Left lung (tissue), 10 donors: ENCODE results near the gene KCTD14. TPM values are rescaled to one million over a fixed set of nuclear protein-coding genes. Genes with fewer than 3 reads are reported as not detected.
"Not testable (repeated sequence)": the region's sequence is repeated elsewhere in the genome, so short reads cannot be mapped to it uniquely, and the experiment has no call there.

Source experiments
- ATAC-seq: fragments of 200-7000 bp; cut with Tn5 transposase; one replicate; pipeline ENCODE4 v1.9.1; 2020; ENCODE audit warnings: moderate library complexity
- DNase-seq, 4 donors: peaks; one replicate each; pipeline ENCODE4 v3.0.0-alpha.2; 2013 to 2020
- H3K27ac ChIP-seq, 2 donors: fragments of 200-600 bp; sonication (generic) in 1 of 2; one replicate each; pipeline versions ENCODE4 v1.5.0 to v1.8.0; 2020 to 2021
- H3K27me3 ChIP-seq, 2 donors: fragments of 200-600 bp; sonication (generic) in 1 of 2; one replicate each; pipeline versions ENCODE4 v1.5.0 to v1.8.0; 2020 to 2021
- H3K36me3 ChIP-seq, 2 donors: fragments of 200-600 bp; sonication (generic) in 1 of 2; one replicate each; pipeline versions ENCODE4 v1.5.0 to v1.8.0; 2020 to 2021
- H3K4me1 ChIP-seq, 2 donors: fragments of 200-600 bp; one replicate each; pipeline ENCODE4 v1.8.0; 2021
- H3K4me3 ChIP-seq, 2 donors: fragments of 200-600 bp; sonication (generic) in 1 of 2; one replicate each; pipeline versions ENCODE4 v1.5.0 to v1.8.0; 2020 to 2021; ENCODE audit warnings: mild to moderate bottlenecking in 1 of 2
- H3K9me3 ChIP-seq, 2 donors: fragments of 200-600 bp; sonication (generic) in 1 of 2; one replicate each; pipeline versions ENCODE4 v1.5.0 to v1.8.0; 2020 to 2021
- CTCF ChIP-seq, 2 donors: fragments of 200-600 bp; sonication (generic) in 1 of 2; IDR thresholded peaks; one replicate each; pipeline versions ENCODE4 v1.5.0 to v1.8.0; 2021; ENCODE audit warnings: antibody characterized with exemption in 2 of 2
- intact Hi-C, 2 donors: fragments of 100-400 bp; cut with DNase I; formaldehyde crosslinking; loops; one replicate each; pipeline versions ENCODE4 v1.11.2 to v1.14.2; 2022
- polyA plus RNA-seq, 6 donors: library from polyadenylated mRNA; unstranded; fragments of 120-200 nt; gene quantifications; one replicate each; pipeline ENCODE4 v1.2.1, GENCODE V29; 2013; ENCODE audit not compliant: insufficient read length in 6 of 6
- total RNA-seq, 2 donors: library from RNA; stranded (reverse); fragmentation: NEBNext Ultra II Directional; extraction: Animal tissue kit (Norgen Biotek cat#: 25700); gene quantifications; one replicate each; pipeline ENCODE4 v1.2.1, GENCODE V29; 2021
- donor health status: DM: no; HTN: yes; CAD: no.
- donor health status: DM: no; HTN: no; CAD: no.

KCTD14 gene
- total and polyA plus RNA-seq, 8 donors, result 6.5 to 19.2 (median 8.8) TPM

- H3K36me3 ChIP-seq, result peaks cover 0 to 15% of the 10 kb centered on the region in 2 donors
- H3K27ac ChIP-seq, result no peak within 1 kb of the TSS
- TF ChIP-seq CTCF (IDR thresholded peaks at IDR 0.05), result no peak
- no peak within 1 kb of the TSS for H3K4me3 ChIP-seq
- H3K9me3 ChIP-seq, result no peaks in the 10 kb centered on the region
- DNase-seq, result no peak
- intact Hi-C loops, result no loop called here
- H3K4me1 ChIP-seq, result peaks cover 0 to 7% of the 10 kb centered on the region in 2 donors
- no peak for ATAC-seq
- H3K27me3 ChIP-seq, result no peaks in the 10 kb centered on the region
These were observed 40.5 kb upstream of the KCTD14 start, which contains the start of gene THRSP for GRCh38 chr11:78063440-78064181. THRSP (plus strand) TSS chr11:78063861; CDS start chr11:78063882, 21 bp downstream.

- no peak for DNase-seq
- Histone ChIP-seq H3K4me1 (peaks cover 0 to 7% of the 10 kb centered on the region in 2 donors), H3K27ac (no peak overlapping the region), H3K27me3 (no peaks in the 10 kb centered on the region), H3K9me3 (no peaks in the 10 kb centered on the region), H3K36me3 (peaks cover 0 to 6% of the 10 kb centered on the region in 2 donors), H3K4me3 (no peak overlapping the region)
- no peak for ATAC-seq
- intact Hi-C loops, result no loop called here
- TF ChIP-seq CTCF (IDR thresholded peaks at IDR 0.05), result no peak
These were observed 39.6 kb upstream of the KCTD14 start for GRCh38 chr11:78062671-78063070.

GRCh38 chr11:78061921-78062311 lies 38.8 kb upstream of the KCTD14 start:
- H3K27ac ChIP-seq, result no peak overlapping the region
- DNase-seq (no peak), ATAC-seq (peak; percentile 42)
- H3K36me3 ChIP-seq, result no peaks in the 10 kb centered on the region
- H3K9me3 ChIP-seq, result no peaks in the 10 kb centered on the region
- peaks cover 0 to 7% of the 10 kb centered on the region in 2 donors for H3K4me1 ChIP-seq
- intact Hi-C loops, result no loop called here
- TF ChIP-seq CTCF (IDR thresholded peaks at IDR 0.05), result no peak
- H3K27me3 ChIP-seq, result no peaks in the 10 kb centered on the region
- no peak overlapping the region for H3K4me3 ChIP-seq

- TF ChIP-seq CTCF (IDR thresholded peaks at IDR 0.05), result no peak
- Histone ChIP-seq H3K27ac (no peak overlapping the region), H3K4me1 (peaks cover 0 to 7% of the 10 kb centered on the region in 2 donors), H3K9me3 (no peaks in the 10 kb centered on the region), H3K36me3 (no peaks in the 10 kb centered on the region), H3K4me3 (no peak overlapping the region), H3K27me3 (no peaks in the 10 kb centered on the region)
- DNase-seq, result no peak
- peak; percentile 33 for ATAC-seq
- intact Hi-C loops, result no loop called here
These were observed 38.2 kb upstream of the KCTD14 start for GRCh38 chr11:78061088-78061920.

- TF ChIP-seq CTCF (IDR thresholded peaks at IDR 0.05), result no peak
These were observed 37.5 kb upstream of the KCTD14 start for GRCh38 chr11:78060533-78060932.

GRCh38 chr11:78059749-78060328 lies 36.8 kb upstream of the KCTD14 start:
- DNase-seq, ATAC-seq, H3K9me3 ChIP-seq, intact Hi-C loops, H3K27me3 ChIP-seq, H3K4me3 ChIP-seq, H3K27ac ChIP-seq, H3K36me3 ChIP-seq, H3K4me1 ChIP-seq: not testable (repeated sequence)

More at GRCh38 chr11:78060533-78060932, 37.5 kb upstream of the KCTD14 start:
- ATAC-seq, result no peak
- Histone ChIP-seq H3K27me3 (no peaks in the 10 kb centered on the region), H3K9me3 (no peaks in the 10 kb centered on the region), H3K4me1 (peaks cover 0 to 7% of the 10 kb centered on the region in 2 donors), H3K27ac (no peak overlapping the region), H3K4me3 (no peak overlapping the region), H3K36me3 (no peaks in the 10 kb centered on the region)
- DNase-seq, result no peak
- intact Hi-C loops, result no loop called here
